HG03064 (cell line): ENCODE data around the gene TMEM240.
"Not testable (repeated sequence)": the region's sequence is repeated elsewhere in the genome, so short reads cannot be mapped to it uniquely, and the experiment has no call there.

Experiments
- ATAC-seq: cut with Tn5 transposase; IDR thresholded peaks from one replicate; pipeline ENCODE4 v1.9.1; 2021; ENCODE audit warnings: low read depth; ENCODE audit not compliant: unreplicated experiment

Gene TMEM240

DNA sequence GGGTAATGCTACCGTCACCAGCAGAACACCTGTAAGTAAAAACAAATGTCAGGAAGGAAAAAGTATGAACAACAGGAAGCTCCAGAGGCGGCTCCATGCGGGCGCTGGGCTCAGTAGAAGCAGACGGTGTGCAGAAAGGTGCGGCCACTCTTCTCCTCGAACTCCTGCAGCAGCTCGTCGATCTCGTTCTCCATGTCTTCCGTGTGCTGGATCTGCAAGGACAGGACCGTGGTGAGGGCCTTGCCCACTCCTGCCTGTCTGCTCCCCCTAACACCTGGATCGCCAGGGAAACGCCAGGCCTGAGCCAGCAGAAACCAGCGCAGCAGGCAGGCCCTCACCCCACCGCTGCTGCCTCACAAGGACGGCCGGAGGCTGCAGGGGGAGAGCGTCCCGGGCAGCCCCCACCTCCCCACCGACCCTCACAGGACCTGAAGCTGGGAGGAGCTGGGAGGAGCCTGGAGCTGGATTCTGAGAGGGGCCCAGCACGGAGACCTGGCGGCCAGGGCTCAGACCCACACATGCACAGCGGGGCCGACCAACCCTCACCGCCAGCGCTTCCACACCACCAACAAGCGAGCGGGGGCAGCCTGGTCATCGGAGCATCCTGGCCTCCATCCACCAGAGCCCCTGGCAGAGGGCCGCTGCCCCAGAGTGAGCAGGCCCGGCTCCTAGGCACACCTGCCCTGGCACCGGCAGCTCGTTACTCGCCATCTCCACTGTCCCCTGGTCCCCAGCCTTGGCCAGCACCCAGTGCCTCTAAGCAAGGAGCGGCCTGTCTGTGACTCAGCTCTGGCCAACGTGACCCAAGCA lies 1.7 kb upstream of the TMEM240 start:
- no peak for ATAC-seq

DNA sequence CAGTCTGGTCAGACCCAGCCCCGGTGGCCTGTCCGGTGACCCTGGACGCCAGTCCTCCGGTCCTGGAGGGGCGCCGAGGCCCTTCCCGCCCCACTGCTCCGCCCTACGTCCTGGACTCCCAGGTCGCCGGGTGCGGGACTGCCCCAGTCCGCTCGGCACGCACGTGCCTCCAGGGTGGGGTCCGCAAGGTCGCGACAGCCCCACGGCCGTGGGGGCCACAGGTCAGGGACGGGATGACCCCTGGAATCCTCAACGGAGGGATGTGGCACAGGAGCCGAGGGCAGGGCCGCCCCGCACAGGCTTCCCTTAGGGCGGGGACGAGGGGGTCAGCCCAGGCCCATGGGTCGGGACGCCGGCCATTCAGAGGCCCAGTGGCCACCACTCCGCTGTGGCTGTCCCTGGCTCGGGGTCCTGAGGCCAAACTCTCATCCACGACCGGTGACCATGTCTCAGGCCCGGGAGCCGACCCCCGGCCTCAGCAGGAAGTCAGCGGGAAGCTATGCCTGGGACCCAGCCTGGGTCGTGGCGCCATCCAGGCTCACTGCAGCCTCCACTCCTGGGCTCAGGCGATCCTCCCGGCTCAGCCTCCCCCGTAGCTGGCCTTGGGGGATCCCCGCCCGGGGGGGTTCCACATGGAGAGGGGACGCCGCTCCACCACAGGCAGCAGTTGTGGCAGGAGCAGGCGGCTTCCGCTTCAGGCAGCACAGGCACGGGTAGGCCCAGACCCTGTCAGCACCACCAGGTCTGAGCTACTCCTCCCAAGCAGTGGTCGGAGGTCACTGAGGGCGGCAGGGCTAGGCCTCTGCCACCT lies 599 bp upstream of the TMEM240 start:
- no peak for ATAC-seq

DNA sequence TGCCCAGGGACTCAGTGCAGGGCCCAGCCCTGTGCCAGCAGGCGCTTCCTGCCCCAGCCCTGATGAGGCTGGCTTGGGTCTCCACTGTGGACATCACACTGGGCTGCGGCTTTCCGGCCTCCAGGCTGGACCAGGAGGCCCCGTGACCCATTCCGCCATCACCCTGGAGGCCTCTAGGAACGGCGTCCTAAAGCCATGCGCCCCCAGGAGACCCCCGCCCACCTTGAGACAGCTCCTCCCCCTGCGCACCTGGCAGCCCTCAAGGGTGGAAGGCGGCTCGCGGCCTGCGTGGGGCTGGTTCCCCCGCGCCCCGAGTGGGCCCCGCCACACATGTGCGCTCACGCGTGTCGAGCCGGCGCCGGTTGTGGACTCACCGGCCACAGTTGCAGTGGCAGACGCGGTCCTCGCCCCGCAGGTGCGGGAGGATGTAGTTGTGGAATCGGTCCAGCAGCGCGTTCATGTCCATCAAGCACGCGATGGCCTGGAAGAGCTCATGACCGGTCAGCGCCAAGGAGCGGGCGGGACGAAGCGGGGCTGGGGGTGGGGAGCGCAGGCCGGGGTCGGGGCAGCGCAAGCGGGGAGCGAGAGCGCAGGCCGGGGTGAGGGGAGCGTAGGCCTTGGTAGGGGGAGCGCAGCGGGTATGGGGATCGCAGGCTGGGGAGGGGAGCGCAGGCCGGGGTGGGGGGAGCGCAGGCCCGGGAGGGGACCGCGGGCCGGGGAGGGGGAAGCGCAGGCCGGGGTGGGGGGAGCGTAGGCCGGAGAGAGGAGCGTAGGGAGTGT lies 924 bp downstream of the TMEM240 start:
- ATAC-seq, result no peak

DNA sequence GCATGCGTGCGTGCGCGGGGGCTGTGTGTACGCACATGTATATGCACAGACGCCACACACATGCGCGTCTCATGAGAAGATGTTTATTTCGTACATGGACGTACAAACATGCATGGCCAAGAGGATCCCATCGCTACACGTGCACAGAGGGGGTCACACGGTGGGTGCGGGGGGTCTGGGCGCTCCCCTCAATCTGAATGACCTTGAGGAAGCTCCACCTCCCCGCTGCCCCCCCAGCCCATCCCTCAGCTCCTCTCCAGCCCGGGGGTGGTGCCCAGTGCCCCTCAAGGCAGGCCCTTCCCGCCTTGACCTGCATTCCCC lies 1.5 kb downstream of the TMEM240 start:
- ATAC-seq, result no peak

DNA sequence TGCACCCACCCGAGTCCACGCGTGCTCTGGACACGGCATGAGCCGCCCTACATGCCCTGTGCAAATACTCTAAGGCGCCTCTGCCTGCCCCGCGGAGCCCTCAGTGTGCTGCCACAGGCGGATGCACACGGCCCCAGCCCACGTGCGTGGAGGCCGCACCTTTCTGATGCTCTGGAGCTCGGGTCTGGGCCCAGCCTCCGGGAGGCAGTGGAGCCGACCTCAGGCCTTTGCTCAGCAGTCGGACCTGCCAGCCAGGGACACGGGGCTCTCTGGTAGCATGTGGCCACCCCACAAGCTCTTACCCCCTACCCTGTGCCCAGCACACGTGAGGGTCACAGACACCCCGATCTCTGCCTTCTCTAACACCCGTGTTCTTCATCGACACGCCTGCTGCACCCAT lies 2.1 kb downstream of the TMEM240 start:
- ATAC-seq, result no peak

DNA sequence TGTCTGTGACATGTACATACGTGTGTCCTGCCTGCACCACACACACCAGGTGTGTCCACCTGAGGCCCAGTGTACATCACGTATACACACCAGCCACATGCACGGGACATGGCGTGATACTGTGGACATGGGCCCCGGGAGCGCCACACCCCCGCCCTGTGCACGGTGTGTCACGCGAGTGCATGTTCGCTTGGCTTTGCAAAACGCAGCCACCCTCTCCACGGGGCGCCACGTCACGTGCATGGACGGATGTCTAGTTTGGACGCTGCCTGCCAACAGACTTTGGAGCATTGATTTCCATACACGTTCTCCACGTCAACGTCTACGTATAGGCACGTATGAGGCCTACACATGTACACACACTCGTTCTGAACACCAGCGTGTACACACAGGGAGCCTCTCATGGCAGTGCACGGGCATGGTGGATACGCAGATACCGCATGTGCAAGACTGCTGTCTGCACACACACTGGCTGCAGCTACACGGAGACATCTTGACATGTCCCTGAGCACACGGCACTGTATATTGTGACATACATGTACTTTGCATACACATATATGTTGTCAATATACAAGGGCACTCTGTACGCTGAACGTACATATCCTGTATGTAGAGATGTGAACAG lies 2.7 kb downstream of the TMEM240 start:
- no peak for ATAC-seq

DNA sequence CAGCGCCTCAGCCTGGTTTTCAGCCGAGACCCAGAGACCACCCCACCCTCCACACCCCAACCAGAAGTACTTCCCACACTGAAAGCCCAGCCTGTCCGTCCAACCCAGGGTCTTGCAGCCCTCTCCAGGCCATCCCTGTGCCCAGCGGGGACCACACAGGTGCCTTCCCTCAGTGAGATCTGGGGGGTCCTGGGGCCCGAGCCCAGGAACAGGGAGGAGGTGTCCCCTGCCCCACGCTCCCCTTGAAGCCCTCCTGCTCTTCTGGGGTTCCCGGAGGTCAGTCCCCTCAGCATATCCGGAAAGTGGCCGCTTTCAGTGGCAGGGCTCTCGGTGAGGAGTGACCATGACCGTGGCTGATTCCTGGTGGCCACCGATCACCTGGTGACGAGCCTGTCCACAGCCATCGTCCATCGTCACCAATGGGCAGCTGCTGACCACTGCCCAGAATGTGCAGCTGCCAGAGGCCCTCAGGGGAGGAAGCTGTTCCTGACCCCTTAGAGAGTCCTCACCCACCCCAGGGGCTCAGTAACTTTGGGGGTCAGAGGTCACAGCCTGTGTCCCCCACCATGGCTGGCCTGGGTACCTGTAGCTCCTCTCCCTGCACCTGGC lies 3.4 kb downstream of the TMEM240 start:
- no peak for ATAC-seq

DNA sequence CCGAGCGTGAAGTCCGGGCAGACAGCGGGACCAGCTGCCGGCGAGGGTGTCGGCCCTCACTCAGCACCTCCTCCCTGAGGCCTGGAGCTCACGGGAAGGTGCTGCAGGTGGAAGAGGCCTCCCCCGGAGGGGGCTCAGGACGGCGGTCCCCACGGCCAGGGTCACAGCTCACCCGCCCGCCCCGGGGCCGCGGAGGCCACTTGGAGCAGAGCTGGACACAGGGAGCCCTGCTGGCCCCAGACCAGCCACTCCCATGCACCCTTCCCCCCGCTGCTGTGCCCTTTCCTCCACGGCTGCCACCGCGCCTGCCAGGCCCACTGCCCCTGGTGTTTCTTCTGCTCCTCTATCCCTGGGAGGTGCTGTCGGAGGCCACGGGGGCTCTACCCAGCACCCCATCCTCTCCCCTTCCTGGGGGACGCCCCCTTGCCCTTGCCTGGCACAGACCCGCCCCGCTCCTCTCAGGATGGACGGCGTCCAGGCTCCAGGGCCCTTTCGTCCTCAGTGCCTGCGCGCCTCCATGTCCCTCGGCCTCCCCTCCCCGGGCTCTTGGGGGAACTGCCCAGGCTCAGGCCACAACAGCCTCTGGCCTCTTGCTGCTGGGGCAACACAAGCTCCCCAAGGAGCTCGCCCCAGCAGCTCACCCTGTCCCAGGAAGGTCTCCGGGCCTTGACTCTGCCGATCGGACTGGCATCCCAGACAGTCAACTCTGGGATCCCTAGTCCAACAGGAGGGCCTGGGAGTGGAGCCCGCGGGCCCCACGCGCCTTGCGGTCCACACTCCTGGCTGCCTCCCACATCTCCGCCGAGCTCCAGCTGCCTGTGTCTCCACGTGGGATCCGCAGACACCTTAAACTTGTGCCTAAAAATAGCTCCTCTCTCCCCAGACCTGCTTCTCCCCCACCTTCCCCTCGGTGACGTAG lies 4.1 kb downstream of the TMEM240 start:
- ATAC-seq, result no peak

DNA sequence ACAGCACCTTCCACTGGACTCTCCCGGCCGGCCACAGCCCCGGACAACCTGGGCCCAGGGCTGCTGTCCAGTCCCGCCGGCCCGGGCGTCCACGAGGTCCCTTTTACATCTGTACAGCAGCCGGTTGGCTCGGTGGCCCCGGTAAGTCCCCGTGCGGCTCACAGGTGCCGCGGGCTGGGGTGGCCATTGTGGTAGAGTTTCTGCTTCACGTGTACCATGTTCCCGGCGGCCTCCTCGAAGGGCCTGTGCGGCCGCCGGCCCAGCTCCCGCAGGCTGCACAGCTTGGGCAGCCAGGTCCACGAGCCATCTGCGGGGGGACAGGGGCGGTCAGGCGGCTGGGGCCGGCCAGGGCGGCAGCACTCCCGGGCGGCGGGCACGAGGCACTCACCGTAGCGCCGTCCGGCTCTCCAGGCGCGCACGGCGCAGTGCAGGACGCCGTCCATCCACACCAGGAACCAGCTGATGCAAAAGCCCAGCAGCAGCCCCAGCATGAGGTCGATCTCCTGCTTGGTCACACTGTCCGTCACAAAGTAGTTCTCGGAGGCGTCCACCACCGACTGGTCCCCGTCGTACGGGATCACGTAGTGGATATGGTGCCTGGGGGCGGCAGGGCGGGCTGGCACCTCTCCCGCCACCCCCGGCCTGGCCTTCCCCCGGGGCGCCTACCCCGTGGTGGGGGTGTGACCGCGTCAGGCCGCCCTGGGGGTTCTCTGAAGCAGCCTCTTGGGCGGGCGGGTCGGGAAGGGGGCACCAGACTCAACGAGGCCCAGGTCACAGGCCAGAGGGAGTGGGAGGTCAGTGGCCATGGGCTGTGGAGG lies 5.0 kb downstream of the TMEM240 start:
- ATAC-seq, result no peak

DNA sequence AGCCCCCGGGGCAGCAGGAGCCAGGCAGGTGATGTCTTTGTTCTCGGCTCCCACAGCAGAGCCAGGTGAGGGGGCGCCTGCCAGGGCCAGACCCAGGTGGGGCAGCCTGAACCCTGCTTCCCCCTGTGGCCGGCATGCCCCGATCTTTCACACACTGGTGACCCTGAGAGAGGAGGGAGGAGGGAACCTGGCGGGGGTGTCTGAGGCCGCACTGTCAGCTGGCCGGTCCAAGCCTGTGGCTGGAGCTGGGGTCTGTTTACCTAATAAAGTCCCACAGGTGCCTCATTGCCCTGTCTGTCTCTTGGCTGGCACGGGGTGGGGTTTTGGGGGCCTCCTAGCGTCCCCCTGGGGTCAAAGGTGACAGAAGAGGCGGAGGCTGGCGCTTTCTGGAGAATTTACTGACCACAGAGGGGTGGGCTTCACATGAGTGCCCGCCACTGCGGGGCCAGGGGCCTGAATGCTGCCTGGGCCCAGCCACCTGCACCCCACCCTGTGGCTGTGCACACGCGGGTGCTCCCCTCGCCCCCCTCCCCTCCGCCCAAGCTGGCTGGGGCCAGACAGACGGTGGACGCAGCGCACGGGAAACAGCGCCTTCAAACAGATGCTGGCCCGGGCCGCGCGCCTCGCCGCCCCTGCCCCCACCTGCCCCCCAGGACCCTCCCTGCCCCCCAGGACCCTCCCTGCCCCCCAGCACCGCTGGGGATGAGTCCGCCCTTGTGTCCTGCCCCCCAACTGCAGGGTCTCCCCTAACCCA lies 5.8 kb downstream of the TMEM240 start:
- ATAC-seq, result no peak

DNA sequence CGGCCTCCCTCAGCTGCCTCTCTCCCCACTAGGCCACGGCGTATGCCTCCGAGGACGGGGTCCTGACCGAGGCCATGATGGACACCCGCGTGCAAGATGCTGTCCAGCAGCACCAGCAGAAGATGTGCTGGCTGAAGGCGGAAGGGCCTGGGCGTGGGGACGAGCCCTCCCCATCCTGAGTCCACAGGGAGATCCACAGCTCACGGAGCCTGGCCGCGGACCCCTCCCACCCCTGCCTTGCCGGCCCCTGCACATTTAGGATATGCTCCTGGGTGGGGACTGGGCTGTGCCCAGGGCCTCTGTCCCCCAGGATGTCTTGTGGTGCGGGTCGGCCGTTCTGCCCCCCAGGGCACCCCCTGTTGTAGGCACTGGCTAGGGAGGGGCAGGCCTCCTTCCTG lies 6.5 kb downstream of the TMEM240 start:
- ATAC-seq, result not testable (repeated sequence)

DNA sequence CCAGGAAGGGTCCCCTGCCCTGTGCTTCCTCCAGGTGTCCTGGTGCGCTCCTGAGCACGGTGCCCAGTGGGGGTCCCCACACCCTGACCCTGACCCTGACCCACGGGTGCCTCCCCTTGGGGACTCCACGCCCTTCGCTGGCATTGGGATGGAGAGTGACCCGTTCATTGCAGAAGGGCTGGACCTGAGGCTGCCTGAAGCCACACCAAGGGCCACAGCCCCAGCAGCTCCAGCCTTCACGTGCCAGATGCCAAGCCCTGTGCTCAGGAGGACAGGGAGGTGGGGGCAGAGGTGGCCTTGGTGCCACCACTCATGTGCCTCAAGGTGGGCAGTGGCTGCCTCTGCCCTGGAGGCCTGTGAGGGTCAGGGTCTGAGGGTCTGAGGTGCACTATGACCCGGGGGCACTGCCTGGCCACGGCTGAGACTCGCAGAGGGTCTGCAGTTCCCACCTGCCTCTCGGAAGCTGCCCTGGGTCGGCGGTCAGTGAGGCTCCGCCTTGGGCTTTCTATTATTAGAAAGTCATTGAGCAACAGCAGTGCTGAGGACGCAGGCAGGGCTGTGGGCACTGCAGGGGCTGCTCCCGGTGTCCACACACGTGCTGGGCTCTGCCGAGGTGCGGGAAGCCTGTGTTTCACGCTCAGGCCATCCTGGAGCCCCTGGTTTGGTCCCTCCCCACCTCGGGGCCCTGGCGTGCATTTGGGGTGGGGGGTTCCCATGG lies 7.1 kb downstream of the TMEM240 start:
- not testable (repeated sequence) for ATAC-seq

DNA sequence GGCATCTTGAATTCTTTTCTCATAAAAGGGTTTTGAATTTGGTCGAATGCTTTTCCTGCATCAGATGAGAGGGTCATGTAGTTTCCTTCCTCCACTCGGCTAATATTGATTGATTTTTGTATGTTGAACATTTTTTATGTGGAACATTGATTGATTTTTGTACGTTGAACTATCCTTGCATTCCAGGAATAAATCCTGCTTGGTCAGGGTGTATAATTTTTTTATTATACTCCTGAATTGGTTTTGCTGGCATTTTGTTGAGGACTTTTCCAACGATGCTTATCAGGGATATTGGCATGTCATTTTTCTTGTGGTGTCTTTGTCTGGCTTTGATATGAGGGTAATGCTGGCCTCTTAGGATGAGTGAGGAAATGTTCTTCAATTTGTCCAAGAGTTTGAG lies 8.5 kb downstream of the TMEM240 start:
- ATAC-seq, result no peak

DNA sequence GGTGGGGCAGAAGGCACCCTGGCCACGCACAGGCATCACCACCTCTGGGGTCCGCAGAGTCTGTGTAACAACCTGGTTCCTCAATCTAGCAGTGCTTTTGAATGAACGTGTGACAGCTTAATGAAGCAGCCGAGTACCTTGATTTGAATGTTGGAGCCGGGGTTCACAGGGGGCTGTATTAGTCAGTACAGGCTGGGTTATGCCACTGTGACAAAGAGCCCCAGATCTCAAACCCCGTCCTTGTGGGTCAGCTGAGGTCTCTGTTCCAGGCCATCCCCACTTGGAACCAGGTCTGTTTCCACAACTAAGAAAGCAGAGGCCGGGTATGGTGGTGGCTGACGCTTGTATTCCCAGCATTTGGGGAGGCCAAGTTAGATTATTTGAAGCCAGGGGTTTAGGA lies 10.5 kb downstream of the TMEM240 start:
- ATAC-seq, result no peak

DNA sequence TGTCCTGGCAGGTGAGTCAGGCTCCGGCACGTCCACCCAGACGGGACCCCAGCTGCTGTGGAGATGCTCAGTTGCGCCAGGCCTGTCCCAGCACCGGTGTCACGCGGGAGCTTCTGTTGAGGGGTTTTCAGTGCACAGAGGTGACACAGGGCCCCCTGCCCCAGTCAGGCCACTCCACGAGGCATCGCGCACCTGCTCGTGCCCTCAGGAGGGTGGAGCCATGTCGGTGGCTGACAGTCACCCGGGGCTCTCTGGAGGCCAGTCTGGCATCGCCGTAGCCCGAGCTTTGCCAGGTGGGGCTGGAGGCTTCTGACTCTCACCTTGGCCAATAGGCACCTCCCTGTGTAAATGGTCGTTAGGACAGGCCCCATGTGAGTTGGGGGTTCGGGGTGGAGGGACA lies 11.1 kb downstream of the TMEM240 start:
- ATAC-seq, result no peak

DNA sequence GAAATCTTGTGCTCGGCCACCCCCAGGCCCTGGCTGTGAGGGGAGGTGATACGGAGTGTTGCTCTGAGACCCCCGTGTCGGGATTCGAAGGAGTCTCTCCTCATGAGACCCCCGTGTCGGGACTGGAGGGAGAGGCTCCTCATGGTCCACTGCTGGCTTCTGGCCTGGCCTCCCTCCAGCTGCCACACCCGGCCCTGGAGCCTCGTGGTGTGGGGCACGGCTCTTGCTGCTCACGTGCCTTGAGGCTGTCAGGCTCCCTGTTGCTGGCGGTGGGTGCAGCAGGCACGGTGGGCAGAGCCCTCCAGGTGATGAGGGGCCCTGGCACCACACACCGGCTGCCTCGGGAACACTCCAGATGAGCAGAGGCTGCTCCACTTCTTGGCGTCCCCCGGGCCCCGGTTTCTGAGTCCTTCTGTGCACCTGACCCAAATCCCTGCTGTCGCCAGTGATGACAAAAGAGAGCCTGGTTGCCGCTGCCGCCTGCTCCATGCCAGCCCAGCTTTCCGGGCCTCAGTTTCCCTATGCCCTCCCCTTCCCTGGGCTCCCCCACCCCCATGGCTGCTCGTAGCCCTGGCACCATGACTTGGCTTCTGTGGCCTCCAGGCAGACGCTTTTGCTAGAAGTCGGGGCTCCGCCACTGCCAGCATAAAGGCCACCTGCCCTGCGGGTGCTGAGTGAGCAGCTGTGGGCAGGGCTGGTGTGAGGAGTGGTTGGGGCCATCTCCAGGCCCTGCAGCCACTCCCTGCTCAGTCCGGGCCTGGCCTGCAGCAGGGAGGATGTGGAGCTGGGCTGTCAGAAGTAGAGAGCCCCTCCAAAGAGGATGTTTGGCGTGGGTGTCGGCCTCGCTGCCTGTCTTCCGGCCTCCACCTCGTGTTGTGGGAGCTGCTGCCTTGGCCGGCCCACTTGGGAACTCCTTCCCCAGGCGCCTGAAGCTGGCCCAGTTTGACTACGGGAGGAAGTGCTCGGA lies 11.8 kb downstream of the TMEM240 start:
- ATAC-seq, result no peak
